ENCODE measurements around the gene SEMA4C. TPM values are rescaled to one million over a fixed set of nuclear protein-coding genes. Genes with fewer than 3 reads are reported as not detected.

Gene SEMA4C
- total and polyA plus RNA-seq, 9 of the 15 experiments (the other 6 are each of a cell fraction or from before 2014, with no cell fraction given), result 0.32 to 59.7 (median 23.9) TPM

DNA sequence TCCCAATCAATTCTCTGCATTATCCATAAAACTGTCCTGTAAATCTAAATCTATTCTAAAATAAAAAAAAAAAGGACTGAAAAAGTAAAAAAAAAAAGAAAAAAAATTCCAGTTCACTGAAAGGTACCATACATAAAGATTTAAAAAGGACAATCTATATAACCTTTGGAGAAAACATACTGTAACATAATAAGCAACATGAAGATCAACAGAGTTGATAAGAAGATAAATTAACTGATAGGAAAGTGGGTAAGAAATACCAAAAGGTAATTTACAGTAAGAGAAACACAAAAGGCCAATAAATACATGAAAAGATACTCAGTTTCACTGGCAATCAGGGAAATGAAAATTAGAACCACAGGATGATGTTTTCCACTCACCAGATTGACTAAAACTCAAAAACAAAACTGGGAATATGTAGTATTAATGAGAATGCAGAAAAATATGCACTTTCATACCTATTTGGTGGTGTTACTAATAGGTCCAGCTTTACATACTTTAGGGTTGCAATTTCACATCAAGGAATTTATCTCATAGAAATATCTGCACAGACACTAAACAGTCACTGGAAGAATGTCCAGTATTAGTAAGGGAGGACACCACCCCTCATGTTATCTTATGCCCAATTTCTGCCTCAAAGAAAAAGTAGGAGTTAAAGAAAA, 48.3 kb upstream of the SEMA4C start (continued):
- TF ChIP-seq, protein P1, sequence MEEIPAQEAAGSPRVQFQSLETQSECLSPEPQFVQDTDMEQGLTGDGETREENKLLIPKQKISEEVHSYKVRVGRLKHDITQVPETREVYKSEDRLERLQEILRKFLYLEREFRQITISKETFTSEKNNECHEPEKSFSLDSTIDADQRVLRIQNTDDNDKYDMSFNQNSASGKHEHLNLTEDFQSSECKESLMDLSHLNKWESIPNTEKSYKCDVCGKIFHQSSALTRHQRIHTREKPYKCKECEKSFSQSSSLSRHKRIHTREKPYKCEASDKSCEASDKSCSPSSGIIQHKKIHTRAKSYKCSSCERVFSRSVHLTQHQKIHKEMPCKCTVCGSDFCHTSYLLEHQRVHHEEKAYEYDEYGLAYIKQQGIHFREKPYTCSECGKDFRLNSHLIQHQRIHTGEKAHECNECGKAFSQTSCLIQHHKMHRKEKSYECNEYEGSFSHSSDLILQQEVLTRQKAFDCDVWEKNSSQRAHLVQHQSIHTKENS (CRISPR knock-in tag; IDR thresholded peaks at IDR 0.05), result no peak
- no peak for TF ChIP-seq ZNF609 (CRISPR knock-in tag; IDR thresholded peaks at IDR 0.05; ENCODE audit: borderline replicate concordance)
- TF ChIP-seq TOE1 (IDR thresholded peaks at IDR 0.05; ENCODE audit: borderline replicate concordance), result no peak
- no peak for TF ChIP-seq TOE1 (CRISPR knock-in tag; IDR thresholded peaks at IDR 0.05; ENCODE audit: borderline replicate concordance, low read depth)
- peak; percentile 61; the same call in 1 of the 2 replicates for TF ChIP-seq MIER1 (IDR thresholded peaks at IDR 0.05; ENCODE audit: low read depth)
- peak; percentile 36; the same call in 1 of the 2 replicates for TF ChIP-seq PHB2 (IDR thresholded peaks at IDR 0.05; ENCODE audit: low read depth)
- no peak for TF ChIP-seq FOXA3 (CRISPR knock-in tag; conservative IDR thresholded peaks at IDR 0.05 in 1 of 2, IDR thresholded peaks at IDR 0.05 in 1 of 2)
- TF ChIP-seq HNRNPUL1 (IDR thresholded peaks at IDR 0.05; ENCODE audit: low read length), result no peak
- 0 out of 2 replicates have a peak, but pooled peaks have one; percentile 19 for TF ChIP-seq ELF4 (CRISPR knock-in tag; IDR thresholded peaks at IDR 0.05)
- TF ChIP-seq HBP1 (CRISPR knock-in tag; IDR thresholded peaks at IDR 0.05), result no peak
- no peak for TF ChIP-seq HLTF (IDR thresholded peaks at IDR 0.05)
- no peak for TF ChIP-seq IRF9 (tag; IDR thresholded peaks at IDR 0.05)
- TF ChIP-seq ZNF184 (CRISPR knock-in tag; IDR thresholded peaks at IDR 0.05), result no peak
- TF ChIP-seq, protein P2, sequence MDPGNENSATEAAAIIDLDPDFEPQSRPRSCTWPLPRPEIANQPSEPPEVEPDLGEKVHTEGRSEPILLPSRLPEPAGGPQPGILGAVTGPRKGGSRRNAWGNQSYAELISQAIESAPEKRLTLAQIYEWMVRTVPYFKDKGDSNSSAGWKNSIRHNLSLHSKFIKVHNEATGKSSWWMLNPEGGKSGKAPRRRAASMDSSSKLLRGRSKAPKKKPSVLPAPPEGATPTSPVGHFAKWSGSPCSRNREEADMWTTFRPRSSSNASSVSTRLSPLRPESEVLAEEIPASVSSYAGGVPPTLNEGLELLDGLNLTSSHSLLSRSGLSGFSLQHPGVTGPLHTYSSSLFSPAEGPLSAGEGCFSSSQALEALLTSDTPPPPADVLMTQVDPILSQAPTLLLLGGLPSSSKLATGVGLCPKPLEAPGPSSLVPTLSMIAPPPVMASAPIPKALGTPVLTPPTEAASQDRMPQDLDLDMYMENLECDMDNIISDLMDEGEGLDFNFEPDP (CRISPR knock-in tag; IDR thresholded peaks at IDR 0.05), result no peak
- no peak for TF ChIP-seq YY1 (IDR thresholded peaks at IDR 0.05; ENCODE audit: borderline replicate concordance in 1 of 3, control insufficient read depth in 1 of 3, extremely low read depth in 1 of 3, insufficient read depth in 3 of 3, insufficient read length in 1 of 3, insufficient replicate concordance in 2 of 3, low read depth in 1 of 3, low read length in 2 of 3)
- TF ChIP-seq ASH1L (IDR thresholded peaks at IDR 0.05; ENCODE audit: borderline replicate concordance, low read depth, partially characterized antibody), result no peak
- no peak for TF ChIP-seq MBD2 (IDR thresholded peaks at IDR 0.05; ENCODE audit: borderline replicate concordance, low read depth)
